ENCODE measurements around the gene MAS1.

DNA sequence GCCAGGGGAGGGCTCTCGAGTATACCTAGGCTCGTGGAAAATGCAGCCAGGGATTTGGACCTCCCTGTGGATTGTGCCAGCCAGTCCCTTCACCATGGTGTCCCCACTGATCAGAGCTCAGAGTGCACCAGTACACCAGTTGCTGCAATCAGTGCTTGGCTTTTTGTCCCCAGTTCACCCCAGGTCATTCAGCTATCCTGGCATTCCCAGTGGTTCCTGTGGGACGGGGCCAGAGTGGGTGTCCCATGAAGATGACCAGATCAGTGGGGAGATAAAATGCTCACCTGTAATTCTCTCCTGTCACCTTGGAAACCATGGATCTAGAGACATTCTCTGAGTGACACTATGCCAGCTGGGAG is 23.8 kb downstream of the MAS1 start:
- TF ChIP-seq CTCF (conservative IDR thresholded peaks at IDR 0.05) (no peak), ZFX (IDR thresholded peaks at IDR 0.05) (no peak)
